ENCODE results near the gene CYP39A1. TPM values are rescaled to one million over a fixed set of nuclear protein-coding genes. Genes with fewer than 3 reads are reported as not detected.

The CYP39A1 gene
- total RNA-seq, 1 donor from 2014 or later, result 5.4 TPM

GRCh38 chr6:46509063-46509462, 143.6 kb downstream of the CYP39A1 start:
- DNase-seq (ENCODE audit: extremely low spot score in 2 of 2), result no peak
- H3K27ac ChIP-seq, result no peak overlapping the region
- peaks cover 31% of the 10 kb centered on the region for H3K4me1 ChIP-seq
- no peak for TF ChIP-seq POLR2A (IDR thresholded peaks at IDR 0.05)
- TF ChIP-seq CTCF (IDR thresholded peaks at IDR 0.05), result no peak
- no peak for TF ChIP-seq POLR2AphosphoS5 (IDR thresholded peaks at IDR 0.05; ENCODE audit: insufficient read depth in 1 of 2, low read depth in 1 of 2)
- no peaks in the 10 kb centered on the region for H3K27me3 ChIP-seq
- H3K36me3 ChIP-seq, result no peaks in the 10 kb centered on the region
- H3K4me3 ChIP-seq, result no peak overlapping the region
- intact Hi-C loops (cut with DNase I), result no loop called here
- H3K9me3 ChIP-seq, result no peaks in the 10 kb centered on the region

GRCh38 chr6:46507426-46507825, 145.2 kb downstream of the CYP39A1 start:
- no peak overlapping the region for H3K4me3 ChIP-seq
- H3K27me3 ChIP-seq, result no peaks in the 10 kb centered on the region
- DNase-seq (ENCODE audit: extremely low spot score in 2 of 2), result no peak
- H3K4me1 ChIP-seq, result peaks cover 31% of the 10 kb centered on the region
- no peaks in the 10 kb centered on the region for H3K36me3 ChIP-seq
- H3K9me3 ChIP-seq, result no peaks in the 10 kb centered on the region
- no peak overlapping the region for H3K27ac ChIP-seq
- intact Hi-C loops (cut with DNase I), result no loop called here
- TF ChIP-seq POLR2AphosphoS5 (IDR thresholded peaks at IDR 0.05; ENCODE audit: insufficient read depth in 1 of 2, low read depth in 1 of 2), result no peak
- no peak for TF ChIP-seq CTCF (IDR thresholded peaks at IDR 0.05)
- no peak for TF ChIP-seq POLR2A (IDR thresholded peaks at IDR 0.05)

DNA sequence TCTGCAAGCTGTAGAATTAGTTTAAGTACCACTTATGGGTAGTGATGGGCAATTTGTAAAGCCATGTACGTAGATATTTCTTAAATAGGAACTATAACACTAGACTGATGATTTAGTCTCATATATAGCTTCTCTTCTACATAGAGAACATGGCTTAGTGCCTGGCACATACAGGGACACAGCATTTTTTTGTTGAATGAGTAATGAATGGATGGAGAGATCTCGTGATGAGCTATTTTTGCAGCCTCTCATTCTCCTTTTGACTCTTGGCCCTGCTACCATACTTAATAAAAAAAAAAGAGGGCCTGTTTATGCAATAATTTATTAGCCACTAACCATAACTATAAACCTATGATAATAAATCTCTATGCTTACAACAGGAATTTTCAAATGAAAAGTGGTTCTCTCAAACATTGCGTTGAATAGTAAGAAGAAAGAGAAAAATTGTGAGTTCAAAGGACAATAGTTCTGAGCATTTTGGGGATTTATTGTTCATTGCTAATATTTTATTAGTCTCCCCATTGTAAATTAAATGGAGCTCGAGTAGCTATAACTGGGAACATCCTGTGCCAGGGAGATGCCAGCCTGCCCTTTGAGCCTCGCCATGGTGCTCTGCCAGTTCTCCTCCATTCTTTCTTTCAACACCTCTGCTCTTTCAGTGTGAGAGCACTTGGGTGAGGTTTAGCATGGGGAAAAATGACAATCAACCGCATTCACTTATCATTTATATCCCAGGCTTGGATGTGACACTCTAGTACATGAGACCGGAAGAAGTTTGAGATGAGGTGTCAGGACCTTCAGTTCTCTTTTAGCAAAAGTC, 146.7 kb downstream of the CYP39A1 start:
- peaks cover 23% of the 10 kb centered on the region for H3K4me1 ChIP-seq
- no peaks in the 10 kb centered on the region for H3K27me3 ChIP-seq
- peak overlapping the region; percentile 60 for H3K27ac ChIP-seq
- no peak for DNase-seq (ENCODE audit: extremely low spot score in 2 of 2)
- H3K9me3 ChIP-seq, result no peaks in the 10 kb centered on the region
- intact Hi-C loops (cut with DNase I), result no loop called here
- no peak overlapping the region for H3K4me3 ChIP-seq
- H3K36me3 ChIP-seq, result no peaks in the 10 kb centered on the region
- TF ChIP-seq POLR2AphosphoS5 (IDR thresholded peaks at IDR 0.05; ENCODE audit: insufficient read depth in 1 of 2, low read depth in 1 of 2) (peak in 1 of 2 donors; percentile 63), CTCF (IDR thresholded peaks at IDR 0.05) (no peak)

GRCh38 chr6:46504242-46504641, 148.4 kb downstream of the CYP39A1 start:
- Histone ChIP-seq H3K4me3 (no peak overlapping the region), H3K27me3 (no peaks in the 10 kb centered on the region), H3K27ac (peak overlapping the region; percentile 26), H3K9me3 (no peaks in the 10 kb centered on the region), H3K36me3 (no peaks in the 10 kb centered on the region), H3K4me1 (peaks cover 16% of the 10 kb centered on the region)
- DNase-seq (ENCODE audit: extremely low spot score in 2 of 2), result no peak
- TF ChIP-seq POLR2A (IDR thresholded peaks at IDR 0.05) (no peak), POLR2AphosphoS5 (IDR thresholded peaks at IDR 0.05; ENCODE audit: insufficient read depth in 1 of 2, low read depth in 1 of 2) (no peak), CTCF (IDR thresholded peaks at IDR 0.05) (no peak)
- intact Hi-C loops (cut with DNase I), result no loop called here

DNA sequence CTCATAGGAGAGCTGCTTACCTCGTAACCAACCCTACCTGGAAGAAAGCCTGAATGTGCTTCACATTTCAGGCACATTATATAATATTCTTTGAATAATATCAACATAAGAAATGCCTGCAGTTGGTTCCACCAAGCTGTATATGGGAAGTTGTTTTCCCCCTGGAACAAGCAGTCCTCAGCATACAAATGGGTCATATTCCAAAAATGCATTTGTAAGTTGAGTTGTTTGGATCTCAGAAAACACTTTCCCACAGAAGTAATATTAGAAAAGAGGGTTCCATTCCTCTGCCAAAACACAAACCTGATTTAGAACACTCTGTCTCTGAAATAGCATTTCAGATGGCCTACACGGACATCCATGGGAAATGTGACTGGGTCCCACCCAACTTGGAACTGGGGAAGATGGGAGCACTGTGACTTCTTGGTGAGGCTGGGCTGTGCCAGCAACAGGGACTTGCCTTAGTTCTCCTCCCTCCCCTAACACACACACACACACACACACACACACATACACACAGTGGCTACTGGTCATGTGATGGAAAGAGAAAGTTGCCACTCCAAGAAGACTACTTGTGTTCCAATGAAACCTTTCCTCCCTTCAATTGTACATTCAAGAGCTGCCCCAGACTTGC, 150.0 kb downstream of the CYP39A1 start:
- intact Hi-C loops (cut with DNase I), result no loop called here
- Histone ChIP-seq H3K36me3 (no peaks in the 10 kb centered on the region), H3K27me3 (no peaks in the 10 kb centered on the region), H3K27ac (peak overlapping the region; percentile 51), H3K4me3 (no peak overlapping the region), H3K9me3 (no peaks in the 10 kb centered on the region), H3K4me1 (peaks cover 16% of the 10 kb centered on the region)
- TF ChIP-seq POLR2AphosphoS5 (IDR thresholded peaks at IDR 0.05; ENCODE audit: insufficient read depth in 1 of 2, low read depth in 1 of 2) (no peak), POLR2A (IDR thresholded peaks at IDR 0.05) (no peak), CTCF (IDR thresholded peaks at IDR 0.05) (no peak)
- DNase-seq (ENCODE audit: extremely low spot score in 2 of 2), result no peak

Measured in vagina (tissue), 2 donors.